Ishikawa (cell line): ENCODE measurements around the gene GPC6.

Experiments used
- EP300 ChIP-seq: IDR thresholded peaks from 2 replicates; pipeline ENCODE4 v1.6.1; 2012; ENCODE audit warnings: borderline replicate concordance
- FOXM1 ChIP-seq: IDR thresholded peaks from 2 replicates; pipeline ENCODE4 v1.6.1; 2012; ENCODE audit warnings: low read depth, borderline replicate concordance
- NFIC ChIP-seq: IDR thresholded peaks from 2 replicates; pipeline ENCODE4 v1.6.1; 2012
- RAD21 ChIP-seq: IDR thresholded peaks from 2 replicates; pipeline ENCODE4 v1.6.1; 2012; ENCODE audit warnings: low read depth
- TAF1 ChIP-seq: IDR thresholded peaks from 2 replicates; pipeline ENCODE4 v1.6.1; 2012; ENCODE audit warnings: low read depth, mild to moderate bottlenecking
- TF ChIP-seq, protein P1 (sequence below): IDR thresholded peaks from 2 replicates; pipeline ENCODE4 v1.6.1; 2012

DNA sequence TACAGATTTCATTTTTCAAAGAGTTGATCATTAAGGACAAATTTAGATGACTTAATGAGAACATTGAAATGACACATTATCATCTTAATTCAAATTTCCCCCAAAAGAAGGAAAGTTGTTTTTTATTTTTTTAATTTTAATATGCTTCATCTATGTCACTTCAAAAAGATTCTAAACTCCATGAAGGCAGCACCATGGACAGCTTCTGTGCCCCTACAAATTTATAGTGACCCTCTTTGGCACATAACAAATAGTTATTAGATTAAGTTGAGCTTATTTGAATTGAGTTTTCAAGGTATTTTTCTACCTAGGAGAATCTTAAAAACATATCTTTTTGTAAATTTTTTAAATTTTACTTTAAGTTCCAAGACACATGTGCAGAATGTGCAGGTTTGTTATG is 1054.2 kb downstream of the GPC6 start:
- no peak for TF ChIP-seq FOXM1
- TF ChIP-seq EP300: no peak
- TF ChIP-seq TAF1: no peak
- TF ChIP-seq NFIC: no peak
- TF ChIP-seq, protein P1, sequence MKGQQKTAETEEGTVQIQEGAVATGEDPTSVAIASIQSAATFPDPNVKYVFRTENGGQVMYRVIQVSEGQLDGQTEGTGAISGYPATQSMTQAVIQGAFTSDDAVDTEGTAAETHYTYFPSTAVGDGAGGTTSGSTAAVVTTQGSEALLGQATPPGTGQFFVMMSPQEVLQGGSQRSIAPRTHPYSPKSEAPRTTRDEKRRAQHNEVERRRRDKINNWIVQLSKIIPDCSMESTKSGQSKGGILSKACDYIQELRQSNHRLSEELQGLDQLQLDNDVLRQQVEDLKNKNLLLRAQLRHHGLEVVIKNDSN: no peak
- TF ChIP-seq RAD21: no peak
